Lower lobe of right lung (tissue), 2 donors: ENCODE results near the gene ATG2A. TPM values are rescaled to one million over a fixed set of nuclear protein-coding genes. Genes with fewer than 3 reads are reported as not detected.

ENCODE experiments used
- ATAC-seq, 2 donors: fragments of 200-7000 bp; cut with Tn5 transposase; one replicate each; pipeline ENCODE4 v1.9.1; 2020 to 2022; ENCODE audit warnings: mild to moderate bottlenecking in 2 of 2, moderate library complexity in 2 of 2
- DNase-seq: peaks from one replicate; pipeline ENCODE4 v3.0.0-alpha.2; 2020
- H3K27ac ChIP-seq: fragments of 200-600 bp; one replicate; pipeline ENCODE4 v1.8.0; 2022
- H3K27me3 ChIP-seq: fragments of 200-600 bp; one replicate; pipeline ENCODE4 v1.8.0; 2022; ENCODE audit warnings: low read depth
- H3K36me3 ChIP-seq: fragments of 200-600 bp; one replicate; pipeline ENCODE4 v1.8.0; 2022; ENCODE audit warnings: mild to moderate bottlenecking
- H3K4me1 ChIP-seq: fragments of 200-600 bp; one replicate; pipeline ENCODE4 v1.8.0; 2022
- H3K4me3 ChIP-seq: fragments of 200-600 bp; one replicate; pipeline ENCODE4 v1.8.0; 2022; ENCODE audit warnings: mild to moderate bottlenecking
- H3K9me3 ChIP-seq: fragments of 200-600 bp; one replicate; pipeline ENCODE4 v1.8.0; 2022
- CTCF ChIP-seq: fragments of 200-600 bp; IDR thresholded peaks from one replicate; pipeline ENCODE4 v1.8.0; 2022; ENCODE audit warnings: antibody characterized with exemption, mild to moderate bottlenecking
- intact Hi-C: fragments of 100-400 bp; cut with DNase I; formaldehyde crosslinking; loops from one replicate; pipeline ENCODE4 v1.11.0; 2022
- total RNA-seq: library from RNA; stranded (reverse); fragmentation: NEBNext Ultra II Directional; extraction: Animal tissue kit (Norgen Biotek cat#: 25700); gene quantifications from one replicate; pipeline ENCODE4 v1.2.1, GENCODE V29; 2021
- donor health status: DM: no; HTN: yes; CAD: no; lungs with severe emphysema.

The ATG2A gene
- total RNA-seq, 1 donor from 2014 or later: 21.7 TPM

DNA sequence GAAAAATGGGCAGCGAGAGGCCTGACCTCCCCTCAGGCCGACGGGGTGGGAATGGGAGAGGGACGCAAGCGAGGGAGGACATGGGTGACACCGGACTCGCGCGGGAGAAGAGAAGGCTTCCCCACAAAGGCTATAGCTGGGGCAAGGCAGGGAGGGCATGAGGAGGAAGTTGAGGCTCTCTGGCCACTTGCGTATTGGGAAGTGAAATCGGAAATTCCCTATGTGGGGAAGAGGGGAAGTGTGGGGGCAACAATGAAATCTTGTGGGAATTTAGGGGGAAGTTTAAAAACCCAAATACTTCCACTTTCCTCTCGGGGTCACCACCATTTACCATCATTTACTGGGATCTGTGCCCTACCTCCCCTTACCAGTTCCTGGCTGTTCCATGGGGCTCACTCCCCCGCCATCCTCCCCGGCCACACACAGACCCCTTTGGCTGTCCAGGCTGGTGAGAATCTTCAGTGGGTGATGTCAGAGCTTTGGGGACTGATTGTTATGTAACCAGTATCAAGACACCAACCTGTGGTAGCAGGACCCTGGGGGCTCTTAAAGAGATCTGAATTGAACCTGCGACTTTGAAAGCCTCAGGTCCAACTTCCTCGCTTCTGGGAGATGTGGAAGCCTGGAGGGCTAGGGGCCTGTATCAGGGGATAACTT lies 37.6 kb downstream of the ATG2A start:
- H3K4me1 ChIP-seq: peaks cover 64% of the 10 kb centered on the region
- H3K27ac ChIP-seq: peak overlapping the region; percentile 91
- intact Hi-C loops: no loop called here
- H3K27me3 ChIP-seq: no peaks in the 10 kb centered on the region
- peak; percentile 9 to 21 for ATAC-seq
- DNase-seq: no peak
- H3K36me3 ChIP-seq: peaks cover 4% of the 10 kb centered on the region
- peak overlapping the region; percentile 97 for H3K4me3 ChIP-seq
- no peak for TF ChIP-seq CTCF
- H3K9me3 ChIP-seq: no peaks in the 10 kb centered on the region

- TF ChIP-seq CTCF: peak; percentile 73
- Histone ChIP-seq H3K27ac (peak within 1 kb of the TSS; percentile 91), H3K36me3 (peaks cover 9% of the 10 kb centered on the region), H3K9me3 (no peaks in the 10 kb centered on the region), H3K4me3 (peak within 1 kb of the TSS; percentile 97), H3K4me1 (peaks cover 67% of the 10 kb centered on the region), H3K27me3 (no peaks in the 10 kb centered on the region)
- DNase-seq (peak; percentile 98), ATAC-seq (peak; percentile 93 to 97)
- intact Hi-C loops: no loop called here
Observed at GRCh38 chr11:64878494-64879243, 38.3 kb downstream of the ATG2A start, which contains the start of gene EHD1. Gene EHD1 (minus strand): TSS chr11:64878621. CDS start chr11:64878464, 157 bp downstream.

GRCh38 chr11:64878223-64878493 lies 38.9 kb downstream of the ATG2A start:
- peak overlapping the region; percentile 97 for H3K4me3 ChIP-seq
- ATAC-seq: peak; percentile 42 to 44
- peak overlapping the region; percentile 91 for H3K27ac ChIP-seq
- H3K9me3 ChIP-seq: no peaks in the 10 kb centered on the region
- H3K4me1 ChIP-seq: peaks cover 71% of the 10 kb centered on the region
- intact Hi-C loops: no loop called here
- H3K36me3 ChIP-seq: peaks cover 14% of the 10 kb centered on the region
- H3K27me3 ChIP-seq: no peaks in the 10 kb centered on the region
- no peak for TF ChIP-seq CTCF
- no peak for DNase-seq

DNA sequence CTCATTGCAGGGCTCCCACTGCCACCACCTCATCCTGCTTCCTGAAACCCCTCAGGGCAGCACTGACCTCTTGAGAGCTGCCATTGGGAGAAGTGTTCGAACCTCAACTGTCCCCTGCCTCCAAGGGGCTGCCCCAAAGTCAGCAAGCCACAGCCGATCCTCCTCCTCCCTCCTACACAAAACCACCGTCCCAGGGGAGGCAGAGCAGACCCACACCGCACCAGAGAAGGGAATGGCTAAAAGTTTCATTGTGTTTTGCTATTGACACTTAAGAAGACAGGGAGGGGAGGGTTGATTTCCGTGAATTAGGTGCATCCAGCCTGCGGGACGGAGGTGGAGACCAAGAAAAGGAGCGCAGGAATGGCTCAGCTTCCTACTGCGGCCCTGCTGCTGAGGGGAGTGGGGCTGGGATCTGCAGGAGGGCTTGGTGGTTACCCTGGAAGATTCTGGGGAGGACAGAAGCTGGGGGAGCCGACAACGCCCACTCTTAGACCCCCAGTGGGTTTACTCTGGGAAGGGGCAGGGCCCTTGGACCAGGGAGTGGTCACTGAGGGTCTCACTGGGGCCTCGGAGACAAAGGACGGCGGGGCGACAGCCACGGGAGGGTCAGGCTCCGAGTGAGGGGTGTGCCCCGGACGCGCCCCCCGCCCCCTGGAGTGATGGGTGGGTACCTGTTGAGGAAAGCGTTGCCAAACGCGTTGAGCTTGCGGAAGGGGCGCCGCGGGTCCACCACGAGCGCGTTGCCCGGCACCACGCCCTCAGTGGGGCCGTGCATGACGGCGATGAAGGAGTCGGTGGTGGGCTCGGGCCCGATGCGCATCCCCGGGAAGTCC lies 39.4 kb downstream of the ATG2A start:
- Histone ChIP-seq H3K36me3 (peaks cover 19% of the 10 kb centered on the region), H3K27me3 (no peaks in the 10 kb centered on the region), H3K27ac (peak overlapping the region; percentile 91), H3K4me1 (peaks cover 77% of the 10 kb centered on the region), H3K9me3 (no peaks in the 10 kb centered on the region), H3K4me3 (peak overlapping the region; percentile 97)
- ATAC-seq (peak; percentile 1 to 11), DNase-seq (no peak)
- intact Hi-C loops: no loop called here
- TF ChIP-seq CTCF: no peak

GRCh38 chr11:64876835-64877341 lies 40.1 kb downstream of the ATG2A start:
- Histone ChIP-seq H3K4me1 (peaks cover 84% of the 10 kb centered on the region), H3K27ac (peak overlapping the region; percentile 91), H3K9me3 (no peaks in the 10 kb centered on the region), H3K36me3 (peaks cover 26% of the 10 kb centered on the region), H3K27me3 (no peaks in the 10 kb centered on the region), H3K4me3 (peak overlapping the region; percentile 97)
- ATAC-seq (peak; percentile 39 to 40), DNase-seq (peak; percentile 83)
- intact Hi-C loops: no loop called here
- TF ChIP-seq CTCF: no peak
